ENCODE measurements around the gene DZANK1.
"Not testable (repeated sequence)": the region's sequence is repeated elsewhere in the genome, so short reads cannot be mapped to it uniquely, and the experiment has no call there.

DZANK1 gene

DNA sequence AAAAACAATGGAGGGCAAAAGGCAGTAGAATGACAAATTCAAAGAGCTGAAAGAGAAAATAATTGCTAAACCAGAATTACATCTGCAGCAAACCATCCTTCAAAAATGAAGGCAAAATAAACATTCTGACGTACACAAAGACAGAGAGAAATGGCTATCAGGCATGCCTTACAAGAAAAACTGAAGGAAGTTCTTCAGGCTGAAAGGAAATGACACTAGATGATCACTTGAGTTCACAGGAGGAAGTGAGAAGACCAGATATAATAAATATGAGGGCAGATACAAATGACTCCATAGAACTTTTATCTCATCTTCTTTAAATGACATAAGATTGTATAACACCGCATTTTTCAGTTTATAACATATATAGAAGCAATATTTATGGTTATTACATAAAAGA lies 30.0 kb downstream of the DZANK1 start:
- DNase-seq: no peak

DNA sequence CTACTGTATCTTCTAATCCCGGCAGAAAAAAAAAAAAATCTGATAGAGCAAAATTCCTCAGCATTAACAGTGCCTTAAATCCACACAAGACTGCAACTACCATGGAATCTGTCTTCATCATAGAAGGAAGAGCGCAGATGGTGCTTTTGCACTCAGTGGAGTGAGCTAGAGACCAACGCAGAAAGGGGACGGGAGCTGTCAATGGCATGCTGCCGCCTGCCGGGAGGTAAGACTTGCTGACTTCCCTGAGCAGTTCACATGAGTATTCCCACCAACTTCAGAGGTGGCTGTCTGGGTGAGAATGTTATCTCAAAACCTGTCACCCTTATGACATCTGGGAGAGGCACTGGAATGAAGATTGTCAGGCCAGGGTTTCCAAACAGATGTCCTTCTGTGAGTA lies 35.6 kb downstream of the DZANK1 start:
- DNase-seq: no peak

DNA sequence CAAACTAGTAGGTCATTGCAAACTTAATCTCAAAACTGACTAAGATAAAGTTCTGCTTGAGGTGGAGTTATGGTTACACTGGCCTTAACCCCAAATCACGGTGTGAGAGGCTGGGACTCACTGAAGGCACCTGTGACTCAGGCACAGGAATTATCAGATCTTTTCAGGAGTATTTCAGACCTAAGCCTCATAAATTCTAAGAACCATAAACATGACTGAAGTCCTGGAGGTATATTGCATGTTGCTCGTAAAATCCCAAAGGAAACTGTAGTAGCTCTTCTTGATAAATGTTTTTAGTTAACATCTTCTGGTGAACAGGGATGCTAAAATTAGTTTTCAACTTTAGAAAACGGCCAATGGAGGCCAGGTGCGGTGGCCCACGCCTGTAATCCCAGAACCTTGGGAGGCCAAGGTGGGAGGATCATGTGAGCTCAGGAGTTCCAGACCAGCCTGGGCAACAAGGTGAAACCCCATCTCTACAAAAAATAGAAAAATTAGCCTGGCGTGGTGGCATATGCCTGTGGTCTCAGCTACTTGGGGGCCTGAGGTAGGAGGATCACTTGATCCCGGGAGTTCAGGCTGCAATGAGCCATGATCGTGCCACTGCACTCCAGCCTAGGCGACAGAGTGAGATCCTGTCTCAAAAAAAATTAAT lies 36.5 kb downstream of the DZANK1 start:
- no peak for DNase-seq

DNA sequence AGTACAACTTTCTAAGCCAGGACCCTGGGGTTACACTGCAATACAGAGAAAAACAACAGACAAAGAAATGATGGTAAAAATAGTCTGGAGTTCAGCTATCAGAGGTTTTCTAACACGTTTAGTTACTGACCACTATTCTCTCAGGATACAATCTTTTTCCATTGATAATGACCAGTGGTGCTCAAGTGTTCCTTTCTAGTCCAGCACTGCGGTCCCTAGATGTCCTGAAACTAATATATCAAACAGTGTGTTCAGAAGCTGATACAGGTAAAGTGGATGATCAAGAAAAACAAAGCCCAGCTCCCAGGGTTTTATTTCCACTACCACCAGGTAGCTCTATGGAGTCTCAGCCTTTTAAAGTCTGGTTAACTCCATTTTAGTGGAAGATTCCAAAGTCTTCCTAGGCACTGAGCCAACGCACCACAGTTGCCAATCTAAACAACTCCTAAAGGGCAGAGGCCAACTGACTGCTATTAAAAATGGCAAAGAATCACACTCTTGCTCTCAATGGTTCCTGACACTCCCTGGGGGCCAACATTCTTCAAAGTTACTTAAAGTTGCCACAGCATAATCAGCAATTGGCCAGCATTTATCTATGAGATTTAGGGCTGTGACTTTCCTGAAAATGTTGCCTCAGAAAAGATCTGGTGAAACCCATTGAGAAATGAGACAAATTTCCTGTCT lies 38.2 kb downstream of the DZANK1 start:
- DNase-seq: no peak

DNA sequence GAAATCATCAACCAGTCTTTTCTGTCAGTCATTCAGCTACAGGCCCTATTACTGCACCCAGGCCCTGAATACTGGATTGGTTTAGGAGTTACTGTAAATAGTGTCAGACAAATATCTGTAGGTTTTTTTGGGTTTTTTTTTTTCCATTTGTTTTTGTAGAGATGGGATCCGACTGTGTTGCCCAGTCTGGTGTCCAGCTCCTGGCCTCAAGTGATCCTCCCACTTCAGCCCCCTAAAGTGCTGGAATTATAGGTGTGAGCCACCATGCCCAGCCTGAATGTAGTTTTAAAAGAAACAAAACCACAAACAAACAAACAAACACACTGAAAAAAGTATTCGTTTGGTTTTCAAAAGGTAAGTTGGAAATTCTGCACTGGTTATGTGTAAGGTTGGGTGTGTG lies 39.6 kb downstream of the DZANK1 start:
- DNase-seq: no peak

DNA sequence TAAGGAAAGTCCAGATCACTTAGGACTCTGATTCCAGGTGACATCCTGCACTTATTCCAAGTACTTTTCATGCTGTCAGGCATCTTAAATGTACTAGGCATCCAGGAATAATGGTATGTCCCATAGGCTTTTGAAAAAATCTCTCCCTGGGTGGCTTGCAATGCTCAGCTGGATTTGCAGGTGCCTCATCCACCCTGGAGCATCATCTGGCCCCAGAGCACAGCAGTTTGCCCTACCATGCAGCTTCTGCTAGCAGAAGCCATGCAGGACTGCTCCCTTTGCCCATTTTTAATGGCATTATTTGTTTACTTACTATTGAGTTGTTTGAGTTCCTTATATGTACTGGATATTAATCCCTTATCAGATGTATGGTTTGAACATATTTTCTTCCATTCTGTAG lies 45.2 kb downstream of the DZANK1 start:
- no peak for DNase-seq

DNA sequence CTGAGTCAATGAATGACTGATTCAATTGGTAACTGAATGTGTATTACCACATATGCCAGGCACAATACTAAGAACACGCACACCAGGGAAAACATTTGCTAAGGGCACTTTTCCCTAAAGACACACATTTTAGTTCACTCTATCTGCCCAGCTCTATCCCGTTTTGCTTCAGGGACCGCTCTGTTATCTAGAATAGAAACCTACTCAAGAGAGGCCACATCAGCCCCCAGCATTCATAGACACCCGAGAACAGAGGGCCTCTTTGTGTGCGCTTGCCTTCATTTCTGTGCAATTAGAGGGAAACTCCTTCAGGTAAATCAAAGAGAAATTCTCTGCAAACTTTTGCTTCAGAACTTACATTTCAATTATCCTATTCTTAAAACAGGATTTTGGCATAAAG lies 50.3 kb downstream of the DZANK1 start:
- no peak for DNase-seq

DNA sequence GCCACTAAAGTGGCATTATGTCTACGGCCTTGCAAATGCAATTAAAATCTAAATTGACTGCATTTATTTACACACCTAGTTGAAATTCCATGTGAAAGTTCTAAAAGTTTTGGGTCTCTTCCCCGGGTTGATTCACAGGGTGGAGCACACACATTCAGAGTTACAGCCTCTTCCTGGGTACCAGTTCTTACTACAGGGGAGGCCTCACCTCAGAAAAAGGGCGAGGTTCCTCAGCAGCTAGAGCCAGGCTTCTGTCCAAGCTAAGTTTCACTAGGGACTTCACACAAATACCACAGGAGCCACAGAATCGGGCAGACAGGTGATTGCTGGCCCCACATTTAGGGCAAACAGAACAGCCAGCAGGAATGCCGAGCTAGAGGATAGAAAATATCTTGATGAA lies 52.7 kb downstream of the DZANK1 start:
- no peak for DNase-seq

DNA sequence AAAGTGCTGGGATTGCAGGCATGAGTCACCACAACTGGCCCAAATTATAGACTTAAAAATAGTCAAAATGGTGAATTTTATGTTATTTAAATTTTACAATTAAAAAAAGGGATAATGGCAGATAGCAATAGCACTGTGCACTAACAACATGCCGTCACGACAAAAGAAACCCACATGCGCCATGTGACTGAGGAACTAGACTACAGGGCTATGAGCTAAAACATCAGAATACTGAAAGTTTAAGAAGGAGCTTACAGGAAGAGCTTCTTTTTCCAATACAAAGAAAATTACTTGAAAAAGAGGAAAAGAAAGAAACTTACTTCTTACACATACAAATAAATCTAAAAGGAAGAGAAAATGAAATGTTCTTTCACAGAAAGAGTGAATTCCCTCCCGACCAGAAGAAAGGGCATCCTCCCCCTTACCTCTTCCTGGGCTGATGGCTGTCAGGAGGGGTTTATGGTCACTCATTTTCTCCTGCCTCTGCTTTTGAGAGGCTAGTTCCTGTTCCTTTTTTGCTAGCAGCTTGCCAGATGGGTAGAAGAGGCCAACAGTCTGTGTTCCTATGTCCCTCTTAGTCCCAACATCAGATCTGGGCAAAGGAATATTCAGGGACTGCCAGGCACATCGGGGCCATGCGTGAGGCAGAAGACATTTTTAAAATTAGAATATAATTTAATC lies 54.5 kb downstream of the DZANK1 start:
- DNase-seq: no peak

DNA sequence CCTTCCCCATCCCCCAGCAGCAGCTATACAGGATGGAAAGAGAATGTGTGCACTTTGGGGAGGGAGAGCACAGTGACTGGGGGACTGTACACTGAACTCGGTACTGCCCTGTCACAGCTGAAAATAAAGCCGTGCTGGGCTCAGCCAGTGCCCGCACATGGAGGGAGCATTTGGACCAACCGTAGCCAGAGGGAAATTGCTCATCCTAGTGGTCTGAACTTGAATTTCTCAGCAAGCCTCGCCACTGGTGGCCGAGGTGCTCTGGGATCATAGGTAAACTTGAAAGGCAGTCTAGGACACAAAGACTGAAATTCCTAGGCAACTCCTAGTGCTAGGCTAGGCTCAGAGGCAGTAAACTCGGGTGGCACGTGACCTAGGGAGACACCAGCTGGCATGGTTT lies 61.0 kb downstream of the DZANK1 start:
- DNase-seq: no peak

DNA sequence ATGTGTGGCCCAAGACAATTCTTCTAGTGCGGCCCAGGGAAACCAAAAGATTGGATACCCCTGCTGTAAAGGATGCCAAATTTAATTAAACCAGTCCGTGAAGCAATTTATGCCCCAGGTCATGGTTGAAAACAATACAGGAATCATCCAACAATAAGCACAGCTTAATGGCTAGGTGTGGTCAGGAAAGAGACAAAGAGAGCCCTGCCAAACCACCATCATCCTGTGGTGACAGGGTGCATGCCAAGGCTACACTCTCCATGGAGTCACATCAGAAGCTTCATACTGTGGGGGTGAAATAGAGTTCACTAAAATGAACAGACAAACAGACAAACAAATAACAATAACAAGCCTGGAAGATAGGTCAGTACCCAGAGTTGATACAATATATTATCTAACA lies 62.7 kb downstream of the DZANK1 start:
- no peak for DNase-seq

DNA sequence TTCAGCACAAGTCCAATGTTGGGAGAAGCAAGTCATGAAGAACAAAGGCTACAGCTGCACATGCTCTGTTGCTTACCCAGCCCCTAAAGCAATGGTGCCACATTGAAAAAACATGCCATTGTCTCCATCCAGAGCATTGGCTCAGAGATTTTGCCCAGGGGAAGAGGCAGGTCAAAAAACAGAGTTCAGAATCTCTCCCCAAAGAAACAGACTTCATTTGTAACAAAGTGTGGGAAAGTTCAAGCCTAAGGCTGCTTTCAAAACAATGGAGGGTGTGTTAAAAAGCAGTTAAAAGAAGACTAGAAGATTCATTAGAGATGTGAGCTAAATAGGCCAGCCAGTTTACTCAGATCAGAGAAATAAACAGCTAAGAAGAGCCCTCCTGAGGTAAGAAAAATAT lies 63.6 kb downstream of the DZANK1 start:
- no peak for DNase-seq

DNA sequence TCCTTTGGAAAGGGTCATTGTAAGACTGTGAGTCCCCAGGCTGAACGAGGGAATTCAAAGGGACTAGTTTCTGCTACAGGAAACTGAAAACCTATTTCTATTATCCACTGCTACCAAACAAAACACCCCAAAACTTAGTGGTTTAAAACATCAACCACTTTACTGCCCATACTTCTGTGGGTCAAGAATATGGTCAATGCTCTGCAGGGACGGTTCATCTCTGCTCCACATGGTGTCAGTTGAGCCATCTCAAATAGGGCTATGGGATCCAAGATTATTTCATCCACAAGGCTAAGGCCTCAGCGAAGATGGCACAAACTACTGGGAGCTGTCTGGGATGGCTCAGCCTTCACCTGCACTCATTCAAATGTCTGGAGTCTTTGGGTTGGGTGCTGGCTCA lies 65.5 kb downstream of the DZANK1 start:
- no peak for DNase-seq

DNA sequence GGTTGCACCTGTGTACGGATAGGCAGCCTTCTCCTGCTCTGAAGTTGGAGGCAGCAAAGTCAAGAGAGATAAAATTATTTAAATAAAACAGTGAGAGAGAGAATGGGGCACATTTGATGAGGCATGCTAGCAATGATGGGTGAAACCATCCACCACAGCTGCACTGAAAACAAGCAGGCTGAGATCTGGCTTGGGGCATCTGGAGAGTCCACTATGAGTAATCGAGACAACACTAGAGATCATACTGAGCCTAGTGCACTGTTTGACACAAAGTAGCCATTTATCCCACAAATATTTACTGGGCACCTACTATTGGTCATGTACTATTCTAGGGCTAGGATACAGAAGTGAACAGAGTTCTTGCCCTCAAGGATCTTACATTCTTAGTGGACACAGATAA lies 66.4 kb downstream of the DZANK1 start:
- DNase-seq: no peak

DNA sequence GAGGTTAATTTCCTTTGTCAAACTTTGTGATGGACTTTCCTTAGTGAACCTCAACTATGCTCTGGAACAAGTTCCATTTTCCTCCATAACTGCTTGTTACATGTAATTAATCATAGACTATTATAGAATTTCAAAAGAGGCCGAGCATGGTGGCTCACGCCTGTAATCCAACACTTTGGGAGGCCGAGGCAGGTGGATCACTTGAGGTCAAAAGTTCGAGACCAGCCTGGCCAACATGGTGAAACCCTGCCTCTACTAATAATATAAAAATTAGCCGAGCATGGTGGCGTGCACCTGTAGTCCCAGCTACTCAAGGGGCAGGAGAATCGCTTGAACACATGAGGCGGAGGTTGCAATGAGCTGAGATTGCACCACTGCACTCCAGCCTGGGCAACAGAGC lies 68.1 kb downstream of the DZANK1 start:
- DNase-seq: not testable (repeated sequence)

DNA sequence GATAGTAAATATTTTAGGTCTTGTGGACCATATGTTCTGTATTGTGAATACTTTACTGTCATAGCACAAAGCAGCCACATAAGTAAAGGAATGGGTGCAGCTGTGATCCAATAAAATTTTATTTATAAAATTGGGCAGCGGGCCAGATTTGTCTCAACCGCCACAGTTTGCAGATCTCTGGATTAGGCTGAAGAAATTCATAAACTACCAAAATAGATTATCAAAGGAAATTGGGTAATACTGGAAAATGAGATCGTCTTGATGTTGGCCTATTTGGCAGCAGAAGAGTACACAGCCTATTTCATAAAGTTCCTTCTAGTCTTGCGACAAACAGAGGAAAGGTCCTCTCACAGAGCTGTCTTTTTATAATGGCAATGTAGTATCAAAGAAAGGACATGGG lies 69.8 kb downstream of the DZANK1 start:
- no peak for DNase-seq

DNA sequence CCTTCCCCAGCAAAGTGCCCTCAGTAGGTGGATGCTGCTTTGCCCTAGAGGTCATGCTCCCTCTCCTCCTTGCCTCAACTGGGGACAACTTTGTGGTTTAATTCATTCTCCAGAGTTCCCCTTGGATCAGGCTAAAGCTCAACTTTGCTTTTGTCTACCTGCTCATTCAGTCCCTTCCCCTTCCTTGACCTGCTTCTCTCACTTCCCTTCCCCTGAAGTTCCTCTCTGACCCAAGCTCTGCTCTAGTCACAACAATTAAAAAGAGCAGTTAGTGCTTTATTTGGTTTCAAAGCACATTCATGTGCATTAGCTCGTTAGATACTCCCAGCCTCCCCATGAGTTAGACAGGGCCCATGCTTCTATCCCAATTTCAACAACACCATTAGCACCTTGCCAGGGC lies 71.3 kb downstream of the DZANK1 start:
- no peak for DNase-seq

DNA sequence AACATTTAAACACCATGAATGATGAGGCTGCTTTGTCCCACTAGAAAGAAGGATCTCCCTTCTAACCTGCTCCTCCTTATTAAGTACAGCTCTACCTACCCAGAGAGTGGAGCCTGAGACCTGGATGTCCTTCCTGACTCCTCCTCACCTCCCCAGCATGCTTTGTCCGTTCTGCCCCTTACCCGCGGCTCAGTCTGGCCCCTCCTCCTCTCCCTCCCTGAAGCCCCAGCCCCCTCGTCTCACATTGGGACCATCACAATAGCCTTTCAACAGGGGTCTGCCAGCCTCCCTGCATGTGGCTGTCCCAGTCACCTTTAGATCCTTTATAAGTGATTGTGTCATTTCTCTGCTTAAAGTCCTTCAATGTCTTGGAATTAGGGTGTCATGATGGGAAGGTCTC lies 72.5 kb downstream of the DZANK1 start:
- no peak for DNase-seq

DNA sequence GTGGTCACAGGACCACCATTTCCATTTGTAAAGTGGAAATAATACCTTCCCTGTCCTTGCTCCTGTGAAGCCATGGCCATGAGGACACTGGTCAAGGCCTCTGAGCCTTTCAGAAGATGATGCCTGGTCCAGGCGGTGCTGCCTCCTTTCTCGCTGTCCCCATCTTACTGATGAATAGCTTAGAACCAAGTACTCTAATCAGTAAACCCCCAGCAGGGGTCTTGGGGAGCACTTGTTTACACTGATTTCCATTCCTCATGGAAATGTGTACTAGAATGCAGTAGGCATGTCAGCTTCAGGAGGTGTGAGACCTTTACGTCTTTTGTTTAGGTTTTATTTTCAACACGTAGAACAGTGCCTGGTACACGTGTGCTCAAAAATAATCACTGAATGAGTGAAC lies 75.1 kb downstream of the DZANK1 start:
- DNase-seq: no peak

DNA sequence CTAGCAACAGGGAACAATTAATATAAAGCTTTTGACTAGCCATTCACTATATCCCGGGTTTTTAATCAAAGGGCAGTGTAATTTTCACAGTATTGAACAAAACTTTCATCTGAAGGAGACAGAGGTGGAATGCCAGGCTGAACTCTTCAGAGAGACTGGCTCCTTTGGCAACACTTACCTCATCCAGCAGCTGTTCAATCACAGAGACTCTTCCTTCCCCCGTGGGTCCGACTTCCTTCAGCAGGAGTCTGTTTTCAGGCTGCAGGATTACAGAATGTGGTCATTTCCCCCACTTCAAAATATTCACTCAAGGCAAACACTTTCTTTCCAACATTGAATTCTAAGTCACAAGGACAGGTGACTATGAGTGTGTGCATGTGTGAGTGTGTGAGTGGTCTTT lies 76.6 kb downstream of the DZANK1 start:
- no peak for DNase-seq

DNA sequence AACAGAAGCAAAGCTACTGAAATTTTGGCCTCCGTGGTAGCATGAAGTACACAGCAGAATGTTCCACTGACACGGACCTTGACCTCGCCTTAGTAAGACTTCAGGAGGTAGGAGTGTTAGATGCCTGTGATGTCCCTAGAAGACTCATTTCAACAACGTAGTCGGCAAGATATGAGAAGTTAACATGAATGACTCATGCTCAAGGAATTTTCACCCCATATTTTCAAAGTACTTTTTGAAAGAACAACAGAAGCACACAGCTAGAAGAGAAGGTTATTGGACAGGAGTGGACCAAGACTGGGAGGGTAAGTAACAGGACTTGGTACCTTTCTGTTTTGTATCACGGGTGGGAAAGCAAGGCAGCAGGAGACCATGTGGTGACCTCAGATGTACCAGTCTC lies 78.0 kb downstream of the DZANK1 start:
- no peak for DNase-seq

DNA sequence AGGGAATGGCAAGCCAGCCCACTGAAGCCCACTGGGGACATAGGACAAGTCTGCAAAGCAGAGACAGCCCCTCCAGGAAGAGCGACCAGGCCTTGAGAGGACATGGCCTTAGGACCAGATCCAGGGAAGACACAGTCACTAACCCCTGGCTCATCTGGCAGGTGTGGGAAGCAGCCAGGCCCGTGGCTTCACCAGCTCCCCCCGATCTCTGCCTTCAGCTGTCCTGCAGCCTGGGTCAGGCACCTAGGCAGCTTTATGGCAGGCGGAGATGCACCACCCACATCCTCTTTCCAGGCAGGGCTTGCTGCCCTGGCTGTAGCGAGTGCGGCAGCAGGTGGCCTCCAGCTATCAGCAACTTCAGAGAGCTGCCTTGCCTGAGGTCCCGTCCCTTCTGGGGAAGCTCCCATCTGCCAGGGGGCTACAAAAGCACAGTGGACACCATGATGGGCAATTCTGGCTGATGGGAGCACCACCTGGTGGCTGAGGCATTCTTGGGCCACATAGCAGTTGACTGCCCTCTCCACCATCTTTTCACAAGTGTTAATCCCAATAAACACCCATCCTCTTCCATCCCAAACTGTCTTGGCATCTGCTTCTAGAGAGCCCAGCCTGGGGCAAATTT lies 85.8 kb downstream of the DZANK1 start:
- no peak for DNase-seq

DNA sequence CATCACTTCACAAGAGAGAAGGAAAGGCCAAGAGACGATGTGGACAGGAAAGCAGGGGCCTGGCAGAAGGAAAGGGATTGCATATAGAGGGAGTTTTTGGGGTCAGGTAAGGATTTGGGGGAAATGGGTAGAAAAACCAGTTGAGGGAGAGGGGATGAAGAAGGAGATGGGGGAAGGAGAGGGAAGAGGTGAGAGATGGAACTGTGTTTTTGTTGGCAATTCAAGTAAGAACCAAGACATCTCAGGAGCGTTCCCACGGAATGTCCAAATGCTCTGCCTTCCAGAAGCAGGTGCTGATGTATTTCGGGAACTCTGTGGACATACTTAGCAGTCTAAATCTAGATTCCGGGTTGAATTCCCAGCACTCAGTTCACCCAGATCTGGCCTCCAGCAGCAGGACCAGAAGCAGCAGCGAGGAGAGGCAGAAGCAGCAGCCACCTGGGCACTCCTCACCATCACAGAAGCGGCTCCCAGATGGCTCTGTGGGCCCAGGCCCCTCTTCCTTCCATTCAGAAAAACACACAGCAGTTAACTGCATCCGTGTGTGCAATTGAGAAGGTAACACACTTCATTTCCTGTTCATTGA lies 88.8 kb downstream of the DZANK1 start:
- no peak for DNase-seq

DNA sequence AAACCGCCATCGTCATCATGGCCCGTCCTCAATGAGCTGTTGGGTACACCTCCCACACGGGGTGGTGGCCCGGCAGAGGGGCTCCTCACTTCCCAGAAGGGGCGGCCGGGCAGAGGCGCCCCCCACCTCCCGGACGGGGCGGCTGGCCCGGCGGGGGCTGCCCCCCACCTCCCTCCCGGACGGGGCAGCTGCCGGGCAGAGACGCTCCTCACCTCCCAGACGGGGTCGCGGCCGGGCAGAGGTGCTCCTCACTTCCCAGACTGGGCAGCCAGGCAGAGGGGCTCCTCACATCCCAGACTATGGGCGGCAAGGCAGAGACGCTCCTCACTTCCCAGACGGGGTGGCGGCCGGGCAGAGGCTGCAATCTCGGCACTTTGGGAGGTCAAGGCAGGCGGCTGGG lies 91.3 kb downstream of the DZANK1 start:
- DNase-seq: not testable (repeated sequence)

All from cortex of kidney (tissue), 1 donor.